H1 (cell line): ENCODE results near the gene NCAM1. TPM values are rescaled to one million over a fixed set of nuclear protein-coding genes. Genes with fewer than 3 reads are reported as not detected.

ENCODE experiments used
- BCL11A ChIP-seq, 2 experiments: IDR thresholded peaks; one replicate each; pipeline ENCODE4 v1.6.1; 2011; ENCODE audit warnings: low read depth in 2 of 2, low read length in 2 of 2, mild to moderate bottlenecking in 2 of 2
- CBX8 ChIP-seq: fragments of 300-800, 300-1000 bp; sonication (generic); IDR thresholded peaks from 2 replicates; pipeline ENCODE4 v1.7.1; 2016; ENCODE audit warnings: low read depth, low read length, borderline replicate concordance
- EGR1 ChIP-seq: IDR thresholded peaks from 2 replicates; pipeline ENCODE4 v1.6.1; 2011; ENCODE audit warnings: low read depth, low read length, borderline replicate concordance
- RFX5 ChIP-seq: IDR thresholded peaks from 2 replicates; pipeline ENCODE4 v1.6.1; 2011; ENCODE audit warnings: low read depth, low read length, improper control_type of control experiment, borderline replicate concordance
- polyA plus RNA-seq, 7 experiments: library from polyadenylated mRNA; depleted of rRNA in 3 of 7; stranded (reverse) in 5 of 7; unstranded in 2 of 7; fragments of >200 nt in 5 of 7; fragments of 200-250 nt in 2 of 7; gene quantifications; 1 replicate in 5 of 7; 2 replicates in 1 of 7; 4 replicates in 1 of 7; pipeline versions ENCODE4 v1.2.1 to v1.2.3, GENCODE V29; 2011 to 2013; ENCODE audit warnings: missing spikeins in 2 of 7, mixed read lengths in 2 of 7
- total RNA-seq: library from RNA; stranded (reverse); fragmentation: NEBNext Ultra II Directional; extraction: Animal tissue kit (Norgen Biotek cat#: 25700); gene quantifications from 2 replicates; pipeline ENCODE4 v1.2.1, GENCODE V29; 2021
- TF ChIP-seq, protein P1 (sequence below): fragments of 300-600 bp; sonication (generic); IDR thresholded peaks from 2 replicates; pipeline ENCODE4 v1.7.1; 2012; ENCODE audit warnings: low read length, moderate library complexity, mild to moderate bottlenecking, inconsistent platforms; ENCODE audit not compliant: insufficient replicate concordance

Gene NCAM1
- total and polyA plus RNA-seq, 2 of the 8 experiments (the other 6 are each of a cell fraction or from before 2014, with no cell fraction given): 3.1 to 4.3 TPM

DNA sequence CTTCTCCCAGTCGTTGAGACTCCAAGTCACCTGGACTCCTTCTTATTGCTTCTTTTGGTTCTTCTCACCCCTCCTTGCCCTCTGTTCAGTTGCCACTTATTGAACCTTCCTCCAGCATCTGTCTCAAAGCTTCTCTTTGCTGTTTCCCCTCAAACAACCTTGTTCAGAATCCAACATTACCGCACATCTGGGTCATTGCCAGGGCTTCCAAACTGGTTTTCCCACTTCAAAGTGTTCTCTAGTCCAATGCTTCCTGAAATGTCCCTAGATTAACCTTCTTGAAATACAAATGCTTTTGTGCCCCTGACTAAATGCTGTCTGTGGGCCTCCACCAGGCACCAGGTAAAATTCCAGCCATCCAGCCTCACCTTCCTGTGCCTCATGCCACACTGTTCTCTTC, 252.3 kb downstream of the NCAM1 start (continued):
- TF ChIP-seq BCL11A (IDR thresholded peaks at IDR 0.05; ENCODE audit: low read depth in 2 of 2, low read length in 2 of 2): no peak
- TF ChIP-seq RFX5: no peak
- no peak for TF ChIP-seq CBX8
- TF ChIP-seq, protein P1, sequence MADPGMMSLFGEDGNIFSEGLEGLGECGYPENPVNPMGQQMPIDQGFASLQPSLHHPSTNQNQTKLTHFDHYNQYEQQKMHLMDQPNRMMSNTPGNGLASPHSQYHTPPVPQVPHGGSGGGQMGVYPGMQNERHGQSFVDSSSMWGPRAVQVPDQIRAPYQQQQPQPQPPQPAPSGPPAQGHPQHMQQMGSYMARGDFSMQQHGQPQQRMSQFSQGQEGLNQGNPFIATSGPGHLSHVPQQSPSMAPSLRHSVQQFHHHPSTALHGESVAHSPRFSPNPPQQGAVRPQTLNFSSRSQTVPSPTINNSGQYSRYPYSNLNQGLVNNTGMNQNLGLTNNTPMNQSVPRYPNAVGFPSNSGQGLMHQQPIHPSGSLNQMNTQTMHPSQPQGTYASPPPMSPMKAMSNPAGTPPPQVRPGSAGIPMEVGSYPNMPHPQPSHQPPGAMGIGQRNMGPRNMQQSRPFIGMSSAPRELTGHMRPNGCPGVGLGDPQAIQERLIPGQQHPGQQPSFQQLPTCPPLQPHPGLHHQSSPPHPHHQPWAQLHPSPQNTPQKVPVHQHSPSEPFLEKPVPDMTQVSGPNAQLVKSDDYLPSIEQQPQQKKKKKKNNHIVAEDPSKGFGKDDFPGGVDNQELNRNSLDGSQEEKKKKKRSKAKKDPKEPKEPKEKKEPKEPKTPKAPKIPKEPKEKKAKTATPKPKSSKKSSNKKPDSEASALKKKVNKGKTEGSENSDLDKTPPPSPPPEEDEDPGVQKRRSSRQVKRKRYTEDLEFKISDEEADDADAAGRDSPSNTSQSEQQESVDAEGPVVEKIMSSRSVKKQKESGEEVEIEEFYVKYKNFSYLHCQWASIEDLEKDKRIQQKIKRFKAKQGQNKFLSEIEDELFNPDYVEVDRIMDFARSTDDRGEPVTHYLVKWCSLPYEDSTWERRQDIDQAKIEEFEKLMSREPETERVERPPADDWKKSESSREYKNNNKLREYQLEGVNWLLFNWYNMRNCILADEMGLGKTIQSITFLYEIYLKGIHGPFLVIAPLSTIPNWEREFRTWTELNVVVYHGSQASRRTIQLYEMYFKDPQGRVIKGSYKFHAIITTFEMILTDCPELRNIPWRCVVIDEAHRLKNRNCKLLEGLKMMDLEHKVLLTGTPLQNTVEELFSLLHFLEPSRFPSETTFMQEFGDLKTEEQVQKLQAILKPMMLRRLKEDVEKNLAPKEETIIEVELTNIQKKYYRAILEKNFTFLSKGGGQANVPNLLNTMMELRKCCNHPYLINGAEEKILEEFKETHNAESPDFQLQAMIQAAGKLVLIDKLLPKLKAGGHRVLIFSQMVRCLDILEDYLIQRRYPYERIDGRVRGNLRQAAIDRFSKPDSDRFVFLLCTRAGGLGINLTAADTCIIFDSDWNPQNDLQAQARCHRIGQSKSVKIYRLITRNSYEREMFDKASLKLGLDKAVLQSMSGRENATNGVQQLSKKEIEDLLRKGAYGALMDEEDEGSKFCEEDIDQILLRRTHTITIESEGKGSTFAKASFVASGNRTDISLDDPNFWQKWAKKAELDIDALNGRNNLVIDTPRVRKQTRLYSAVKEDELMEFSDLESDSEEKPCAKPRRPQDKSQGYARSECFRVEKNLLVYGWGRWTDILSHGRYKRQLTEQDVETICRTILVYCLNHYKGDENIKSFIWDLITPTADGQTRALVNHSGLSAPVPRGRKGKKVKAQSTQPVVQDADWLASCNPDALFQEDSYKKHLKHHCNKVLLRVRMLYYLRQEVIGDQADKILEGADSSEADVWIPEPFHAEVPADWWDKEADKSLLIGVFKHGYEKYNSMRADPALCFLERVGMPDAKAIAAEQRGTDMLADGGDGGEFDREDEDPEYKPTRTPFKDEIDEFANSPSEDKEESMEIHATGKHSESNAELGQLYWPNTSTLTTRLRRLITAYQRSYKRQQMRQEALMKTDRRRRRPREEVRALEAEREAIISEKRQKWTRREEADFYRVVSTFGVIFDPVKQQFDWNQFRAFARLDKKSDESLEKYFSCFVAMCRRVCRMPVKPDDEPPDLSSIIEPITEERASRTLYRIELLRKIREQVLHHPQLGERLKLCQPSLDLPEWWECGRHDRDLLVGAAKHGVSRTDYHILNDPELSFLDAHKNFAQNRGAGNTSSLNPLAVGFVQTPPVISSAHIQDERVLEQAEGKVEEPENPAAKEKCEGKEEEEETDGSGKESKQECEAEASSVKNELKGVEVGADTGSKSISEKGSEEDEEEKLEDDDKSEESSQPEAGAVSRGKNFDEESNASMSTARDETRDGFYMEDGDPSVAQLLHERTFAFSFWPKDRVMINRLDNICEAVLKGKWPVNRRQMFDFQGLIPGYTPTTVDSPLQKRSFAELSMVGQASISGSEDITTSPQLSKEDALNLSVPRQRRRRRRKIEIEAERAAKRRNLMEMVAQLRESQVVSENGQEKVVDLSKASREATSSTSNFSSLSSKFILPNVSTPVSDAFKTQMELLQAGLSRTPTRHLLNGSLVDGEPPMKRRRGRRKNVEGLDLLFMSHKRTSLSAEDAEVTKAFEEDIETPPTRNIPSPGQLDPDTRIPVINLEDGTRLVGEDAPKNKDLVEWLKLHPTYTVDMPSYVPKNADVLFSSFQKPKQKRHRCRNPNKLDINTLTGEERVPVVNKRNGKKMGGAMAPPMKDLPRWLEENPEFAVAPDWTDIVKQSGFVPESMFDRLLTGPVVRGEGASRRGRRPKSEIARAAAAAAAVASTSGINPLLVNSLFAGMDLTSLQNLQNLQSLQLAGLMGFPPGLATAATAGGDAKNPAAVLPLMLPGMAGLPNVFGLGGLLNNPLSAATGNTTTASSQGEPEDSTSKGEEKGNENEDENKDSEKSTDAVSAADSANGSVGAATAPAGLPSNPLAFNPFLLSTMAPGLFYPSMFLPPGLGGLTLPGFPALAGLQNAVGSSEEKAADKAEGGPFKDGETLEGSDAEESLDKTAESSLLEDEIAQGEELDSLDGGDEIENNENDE: no peak
- no peak for TF ChIP-seq EGR1
